Bronchial epithelial cell (primary cell): Measurements from ENCODE around the gene OR2B2. TPM values are rescaled to one million over a fixed set of nuclear protein-coding genes. Genes with fewer than 3 reads are reported as not detected.

ENCODE experiments used
- DNase-seq: peaks from one replicate; pipeline ENCODE4 v3.0.0-alpha.2; 2010; ENCODE audit warnings: low read depth
- FAIRE-seq: peaks from 2 replicates; lab custom pipeline; 2011; peaks lifted over from hg19 to GRCh38; lab: Jason Lieb, UNC
- H3K27me3 ChIP-seq: 2 replicates; pipeline ENCODE4 v1.5.1; 2011; ENCODE audit warnings: low read length; ENCODE audit not compliant: control insufficient read depth, insufficient read depth
- H3K36me3 ChIP-seq: 2 replicates; pipeline ENCODE4 v1.5.1; 2011; ENCODE audit warnings: low read length; ENCODE audit not compliant: control insufficient read depth, insufficient read depth
- H3K4me3 ChIP-seq: 2 replicates; pipeline ENCODE4 v1.5.1; 2011; ENCODE audit warnings: mild to moderate bottlenecking, low read depth, low read length, control low read depth
- CTCF ChIP-seq: IDR thresholded peaks from 2 replicates; pipeline ENCODE4 v1.5.1; 2011; ENCODE audit warnings: mild to moderate bottlenecking, moderate library complexity, low read length, control low read depth, inconsistent platforms; ENCODE audit not compliant: insufficient read depth, severe bottlenecking
- total RNA-seq: library from RNA; depleted of rRNA; stranded (reverse); fragments of >200 nt; gene quantifications from 2 replicates; pipeline ENCODE4 v1.2.1, GENCODE V29; 2014

OR2B2 gene
- total RNA-seq, 1 donor from 2014 or later, result not detected

DNA sequence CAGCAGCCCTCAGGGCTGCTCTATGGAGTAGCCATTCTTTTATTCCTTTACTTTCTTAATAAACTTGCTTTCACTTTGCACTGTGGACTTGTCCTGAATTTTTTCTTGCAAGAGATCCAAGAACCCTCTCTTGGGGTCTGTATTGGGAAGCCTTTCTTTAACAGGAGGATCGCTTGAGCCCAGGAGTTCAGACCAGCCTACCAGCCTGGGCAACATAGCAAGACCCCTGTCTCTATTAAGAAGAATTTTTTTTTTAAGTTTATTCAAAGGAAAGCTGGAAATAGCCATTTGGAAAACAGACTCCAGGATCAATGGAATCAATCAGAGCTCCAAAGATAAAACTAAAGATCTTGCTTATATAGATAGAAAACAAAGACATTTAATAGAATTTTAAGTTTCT is 29.1 kb downstream of the OR2B2 start:
- no peak for DNase-seq

GRCh38 chr6:27882624-27883023 is 29.6 kb downstream of the OR2B2 start:
- Histone ChIP-seq H3K36me3 (no peaks in the 10 kb centered on the region), H3K27me3 (no peaks in the 10 kb centered on the region), H3K4me3 (no peak overlapping the region)
- TF ChIP-seq CTCF, result no peak
- FAIRE-seq (no peak), DNase-seq (no peak)

More for the DNA sequence above, 29.1 kb downstream of the OR2B2 start:
- no peak overlapping the region for H3K4me3 ChIP-seq
- H3K27me3 ChIP-seq, result no peaks in the 10 kb centered on the region
- no peaks in the 10 kb centered on the region for H3K36me3 ChIP-seq
- no peak for FAIRE-seq
- TF ChIP-seq CTCF, result no peak

DNA sequence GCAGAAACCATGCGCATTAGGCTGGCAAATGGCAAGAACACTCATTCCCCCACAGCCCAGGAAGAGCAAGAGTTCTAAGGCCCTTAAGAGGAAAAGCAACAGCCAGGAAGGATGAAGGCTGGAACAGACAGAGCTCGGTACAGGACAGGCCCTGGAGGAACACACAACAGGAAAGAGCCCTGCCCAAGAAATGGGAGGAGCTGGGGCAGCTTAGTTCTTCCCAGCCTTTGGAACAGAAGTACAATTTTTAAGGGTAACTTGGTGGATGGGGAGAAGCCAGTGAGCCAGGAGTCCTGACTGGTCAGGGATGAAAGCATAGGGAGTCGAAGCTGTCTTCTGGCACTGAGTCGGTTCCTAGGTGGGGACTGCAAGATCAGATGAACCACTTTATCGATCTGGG is 32.4 kb downstream of the OR2B2 start:
- no peaks in the 10 kb centered on the region for H3K27me3 ChIP-seq
- peak; percentile 75 for FAIRE-seq

DNA sequence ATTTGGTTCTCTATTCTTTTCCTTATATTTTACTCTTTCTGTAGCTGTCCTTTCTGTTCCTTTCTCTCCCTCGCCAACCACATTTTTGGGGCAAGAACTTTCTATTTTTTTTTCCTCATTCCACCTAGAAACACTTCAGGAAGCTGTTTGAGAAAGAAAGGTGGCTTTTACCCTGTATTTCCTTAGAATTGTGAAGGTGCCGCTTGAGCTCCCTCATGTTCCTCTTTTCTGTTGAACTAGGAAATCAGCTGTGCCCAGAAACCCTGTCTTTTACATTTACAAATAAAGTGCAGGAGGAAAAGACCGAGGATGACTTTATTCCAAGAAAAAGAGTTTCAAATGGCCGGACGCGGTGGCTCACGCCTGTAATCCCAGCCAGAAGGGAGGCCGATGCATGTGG is 38.2 kb downstream of the OR2B2 start:
- DNase-seq, result no peak
- no peaks in the 10 kb centered on the region for H3K27me3 ChIP-seq
- no peaks in the 10 kb centered on the region for H3K36me3 ChIP-seq
- no peak for TF ChIP-seq CTCF
- peak overlapping the region; percentile 58 for H3K4me3 ChIP-seq
- FAIRE-seq, result no peak

More for the DNA sequence above, 32.4 kb downstream of the OR2B2 start:
- Histone ChIP-seq H3K36me3 (no peaks in the 10 kb centered on the region), H3K4me3 (no peak overlapping the region)
- DNase-seq, result no peak
- no peak for TF ChIP-seq CTCF

DNA sequence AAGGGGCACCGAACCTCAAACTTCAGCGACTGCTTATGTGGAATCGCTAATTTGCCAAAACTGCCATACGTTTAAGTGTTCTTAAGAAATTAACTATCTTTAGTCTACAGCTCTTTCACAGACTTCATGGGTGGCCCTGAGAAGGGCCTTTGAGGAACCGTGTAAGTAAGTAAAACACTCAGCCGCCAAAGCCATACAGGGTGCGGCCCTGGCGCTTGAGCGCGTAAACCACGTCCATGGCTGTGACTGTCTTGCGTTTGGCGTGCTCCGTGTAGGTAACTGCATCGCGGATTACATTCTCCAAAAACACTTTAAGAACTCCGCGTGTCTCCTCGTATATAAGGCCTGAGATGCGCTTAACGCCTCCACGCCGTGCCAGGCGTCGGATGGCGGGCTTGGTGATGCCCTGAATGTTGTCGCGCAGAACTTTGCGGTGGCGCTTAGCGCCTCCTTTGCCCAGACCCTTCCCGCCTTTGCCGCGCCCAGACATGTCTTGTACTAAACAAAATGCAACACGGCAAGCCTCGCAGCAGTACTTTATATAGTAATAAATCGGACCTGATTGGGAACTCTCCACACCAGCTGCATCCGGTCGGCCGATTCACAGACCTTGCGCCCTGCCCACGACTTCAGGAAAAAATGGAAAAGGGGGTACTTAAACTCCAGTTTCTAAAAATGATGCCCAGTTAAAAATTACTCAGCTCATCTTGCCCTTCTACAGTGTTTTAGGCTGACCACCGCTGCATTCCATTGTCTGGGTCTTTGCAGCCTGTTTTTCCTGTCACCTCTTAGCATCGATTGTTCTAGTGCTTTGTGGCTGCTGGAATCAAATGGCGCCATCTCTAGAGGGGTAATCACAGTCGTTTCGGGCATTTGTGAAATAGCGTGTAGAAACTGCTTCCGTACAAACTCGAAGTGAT is 38.9 kb downstream of the OR2B2 start:
- peak; percentile 75 for DNase-seq
- FAIRE-seq, result no peak
- H3K4me3 ChIP-seq, result peak overlapping the region; percentile 58

More for the DNA sequence above, 38.9 kb downstream of the OR2B2 start:
- H3K27me3 ChIP-seq, result no peaks in the 10 kb centered on the region
- TF ChIP-seq CTCF, result no peak
- no peaks in the 10 kb centered on the region for H3K36me3 ChIP-seq
